ENCODE results near the gene RHBDD3. TPM values are rescaled to one million over a fixed set of nuclear protein-coding genes. Genes with fewer than 3 reads are reported as not detected.

RHBDD3 gene
- total RNA-seq, 1 experiment from 2014 or later = 76.3 TPM

GRCh38 chr22:29299136-29299900 lies 31.5 kb upstream of the RHBDD3 start:
- no peak overlapping the region for H3K4me3 ChIP-seq (ENCODE audit: insufficient read depth, low read depth, low read length)
- H3K27me3 ChIP-seq (ENCODE audit: control insufficient read depth, insufficient read depth, low read length) = no peaks in the 10 kb centered on the region
- peaks cover 47% of the 10 kb centered on the region for H3K36me3 ChIP-seq (replicated peaks; ENCODE audit: control insufficient read depth, insufficient read depth, low read length)
- no peak for DNase-seq

GRCh38 chr22:29298641-29299040 lies 30.9 kb upstream of the RHBDD3 start:
- Histone ChIP-seq H3K27me3 (ENCODE audit: control insufficient read depth, insufficient read depth, low read length) (no peaks in the 10 kb centered on the region), H3K4me3 (ENCODE audit: insufficient read depth, low read depth, low read length) (no peak overlapping the region), H3K36me3 (replicated peaks; ENCODE audit: control insufficient read depth, insufficient read depth, low read length) (peaks cover 51% of the 10 kb centered on the region)
- no peak for DNase-seq

- DNase-seq = no peak
- peaks cover 64% of the 10 kb centered on the region for H3K36me3 ChIP-seq (replicated peaks; ENCODE audit: control insufficient read depth, insufficient read depth, low read length)
- H3K4me3 ChIP-seq (ENCODE audit: insufficient read depth, low read depth, low read length) = no peak overlapping the region
- H3K27me3 ChIP-seq (ENCODE audit: control insufficient read depth, insufficient read depth, low read length) = no peaks in the 10 kb centered on the region
Measured at GRCh38 chr22:29292379-29292778, 24.6 kb upstream of the RHBDD3 start.

GRCh38 chr22:29291215-29291614 lies 23.4 kb upstream of the RHBDD3 start:
- Histone ChIP-seq H3K36me3 (replicated peaks; ENCODE audit: control insufficient read depth, insufficient read depth, low read length) (peaks cover 58% of the 10 kb centered on the region), H3K4me3 (ENCODE audit: insufficient read depth, low read depth, low read length) (no peak overlapping the region), H3K27me3 (ENCODE audit: control insufficient read depth, insufficient read depth, low read length) (no peaks in the 10 kb centered on the region)
- no peak for DNase-seq

- Histone ChIP-seq H3K4me3 (ENCODE audit: insufficient read depth, low read depth, low read length) (no peak overlapping the region), H3K27me3 (ENCODE audit: control insufficient read depth, insufficient read depth, low read length) (no peaks in the 10 kb centered on the region), H3K36me3 (replicated peaks; ENCODE audit: control insufficient read depth, insufficient read depth, low read length) (peaks cover 52% of the 10 kb centered on the region)
- no peak for DNase-seq
Measured at GRCh38 chr22:29290061-29290460, 22.3 kb upstream of the RHBDD3 start.

- DNase-seq = no peak
- Histone ChIP-seq H3K36me3 (replicated peaks; ENCODE audit: control insufficient read depth, insufficient read depth, low read length) (peaks cover 54% of the 10 kb centered on the region), H3K4me3 (ENCODE audit: insufficient read depth, low read depth, low read length) (no peak overlapping the region), H3K27me3 (ENCODE audit: control insufficient read depth, insufficient read depth, low read length) (no peaks in the 10 kb centered on the region)
Measured at GRCh38 chr22:29288837-29289236, 21.1 kb upstream of the RHBDD3 start.

GRCh38 chr22:29284196-29284595 lies 16.4 kb upstream of the RHBDD3 start:
- Histone ChIP-seq H3K4me3 (ENCODE audit: insufficient read depth, low read depth, low read length) (no peak overlapping the region), H3K36me3 (replicated peaks; ENCODE audit: control insufficient read depth, insufficient read depth, low read length) (peaks cover 53% of the 10 kb centered on the region), H3K27me3 (ENCODE audit: control insufficient read depth, insufficient read depth, low read length) (no peaks in the 10 kb centered on the region)
- DNase-seq = no peak

- Histone ChIP-seq H3K4me3 (ENCODE audit: insufficient read depth, low read depth, low read length) (no peak overlapping the region), H3K36me3 (replicated peaks; ENCODE audit: control insufficient read depth, insufficient read depth, low read length) (peaks cover 55% of the 10 kb centered on the region)
Measured at GRCh38 chr22:29277927-29278326, 10.1 kb upstream of the RHBDD3 start.

GRCh38 chr22:29275819-29276565 lies 8.2 kb upstream of the RHBDD3 start:
- Histone ChIP-seq H3K36me3 (replicated peaks; ENCODE audit: control insufficient read depth, insufficient read depth, low read length) (peaks cover 55% of the 10 kb centered on the region), H3K27me3 (ENCODE audit: control insufficient read depth, insufficient read depth, low read length) (no peaks in the 10 kb centered on the region)

More at GRCh38 chr22:29277927-29278326, 10.1 kb upstream of the RHBDD3 start:
- no peak for DNase-seq
- H3K27me3 ChIP-seq (ENCODE audit: control insufficient read depth, insufficient read depth, low read length) = no peaks in the 10 kb centered on the region

GRCh38 chr22:29275167-29275566 lies 7.4 kb upstream of the RHBDD3 start:
- H3K4me3 ChIP-seq (ENCODE audit: insufficient read depth, low read depth, low read length) = no peak overlapping the region
- H3K27me3 ChIP-seq (ENCODE audit: control insufficient read depth, insufficient read depth, low read length) = no peaks in the 10 kb centered on the region
- peaks cover 59% of the 10 kb centered on the region for H3K36me3 ChIP-seq (replicated peaks; ENCODE audit: control insufficient read depth, insufficient read depth, low read length)
- no peak for DNase-seq

More at GRCh38 chr22:29275819-29276565, 8.2 kb upstream of the RHBDD3 start:
- no peak overlapping the region for H3K4me3 ChIP-seq (ENCODE audit: insufficient read depth, low read depth, low read length)
- DNase-seq = no peak

GRCh38 chr22:29272624-29273023 lies 4.8 kb upstream of the RHBDD3 start:
- DNase-seq = no peak
- peaks cover 51% of the 10 kb centered on the region for H3K36me3 ChIP-seq (replicated peaks; ENCODE audit: control insufficient read depth, insufficient read depth, low read length)
- H3K4me3 ChIP-seq (ENCODE audit: insufficient read depth, low read depth, low read length) = no peak overlapping the region
- H3K27me3 ChIP-seq (ENCODE audit: control insufficient read depth, insufficient read depth, low read length) = no peaks in the 10 kb centered on the region

- Histone ChIP-seq H3K27me3 (ENCODE audit: control insufficient read depth, insufficient read depth, low read length) (no peaks in the 10 kb centered on the region), H3K4me3 (ENCODE audit: insufficient read depth, low read depth, low read length) (no peak overlapping the region), H3K36me3 (replicated peaks; ENCODE audit: control insufficient read depth, insufficient read depth, low read length) (peaks cover 49% of the 10 kb centered on the region)
- no peak for DNase-seq
Measured at GRCh38 chr22:29270475-29271271, 2.9 kb upstream of the RHBDD3 start.

- no peaks in the 10 kb centered on the region for H3K27me3 ChIP-seq (ENCODE audit: control insufficient read depth, insufficient read depth, low read length)
- peak overlapping the region; percentile 99 for H3K4me3 ChIP-seq (ENCODE audit: insufficient read depth, low read depth, low read length)
- DNase-seq = no peak
- H3K36me3 ChIP-seq (replicated peaks; ENCODE audit: control insufficient read depth, insufficient read depth, low read length) = peaks cover 47% of the 10 kb centered on the region
Measured at GRCh38 chr22:29269731-29270474, 2.1 kb upstream of the RHBDD3 start.

GRCh38 chr22:29269230-29269604 lies 1.4 kb upstream of the RHBDD3 start:
- peaks cover 48% of the 10 kb centered on the region for H3K36me3 ChIP-seq (replicated peaks; ENCODE audit: control insufficient read depth, insufficient read depth, low read length)
- DNase-seq = no peak
- H3K27me3 ChIP-seq (ENCODE audit: control insufficient read depth, insufficient read depth, low read length) = no peaks in the 10 kb centered on the region
- H3K4me3 ChIP-seq (ENCODE audit: insufficient read depth, low read depth, low read length) = peak overlapping the region; percentile 99

Measured in H7 (cell line).